Astrocyte (in vitro differentiated cells and primary cell): ENCODE results near the gene IMMP2L.

ENCODE experiments used
- CTCF ChIP-seq: IDR thresholded peaks from 2 replicates; pipeline ENCODE4 v1.5.1; 2011; ENCODE audit warnings: low read depth, mild to moderate bottlenecking, inconsistent platforms, low read length, moderate library complexity; ENCODE audit not compliant: insufficient read depth
- EZH2 ChIP-seq: IDR thresholded peaks from 2 replicates; pipeline ENCODE4 v1.6.1; 2012; ENCODE audit warnings: mild to moderate bottlenecking, low read length, inconsistent platforms; ENCODE audit not compliant: insufficient read depth

GRCh38 chr7:111089822-111090426 is 472.4 kb downstream of the IMMP2L start:
- no peak for TF ChIP-seq EZH2
- peak; percentile 76 for TF ChIP-seq CTCF
